ENCODE data around the gene CCDC28B.
A peak's percentile ranks its signal among the peaks of the same experiment; 100 is the strongest.

CCDC28B gene
- long read RNA-seq: 0 reads

DNA sequence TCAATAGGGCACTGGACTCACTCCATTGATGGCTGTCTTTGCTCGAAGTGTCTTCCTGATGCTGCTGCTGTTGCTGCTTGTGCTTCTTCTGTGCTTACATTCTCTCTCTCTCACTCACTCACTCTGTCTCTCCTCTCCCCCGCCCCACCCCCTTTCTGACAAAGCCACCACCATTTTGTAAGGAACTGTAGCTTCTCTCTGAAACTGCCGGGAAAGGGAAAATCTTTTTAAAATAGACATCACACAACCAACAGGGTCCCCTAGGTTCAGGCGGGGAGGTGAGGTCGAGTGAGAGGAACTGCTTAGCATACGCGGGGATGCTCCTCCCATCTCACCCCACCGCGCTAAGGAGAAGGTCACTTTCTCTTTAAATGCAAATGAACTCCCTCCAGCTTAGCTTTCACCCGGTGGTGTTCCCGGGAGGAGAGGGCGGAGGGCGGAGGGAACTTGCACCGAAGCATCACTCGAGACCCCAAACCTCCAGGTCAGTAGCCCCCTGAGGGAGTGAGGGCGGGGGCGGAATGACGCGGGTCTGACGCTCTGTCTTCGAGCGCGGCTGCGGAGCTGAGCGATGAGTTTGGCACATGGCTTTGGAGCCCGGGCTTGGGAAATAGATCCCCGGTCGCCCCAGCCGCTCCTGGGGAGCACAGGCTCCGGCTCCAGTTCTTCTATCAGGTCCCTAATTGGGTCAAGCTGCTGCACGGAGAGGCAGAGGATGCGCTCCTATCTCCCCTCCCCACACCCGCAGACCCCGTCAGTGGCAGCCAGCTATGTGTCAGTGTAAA is at the start of gene CCDC28B:
Gene CCDC28B (plus strand): TSS at position 370 of the 785 bp plus-strand sequence. CDS start 1,341 bp downstream, outside the sequence.
- Histone ChIP-seq H3K4me3 (replicated peaks; ENCODE audit: insufficient read depth, low read length) (peak within 1 kb of the TSS; percentile 42), H3K27me3 (ENCODE audit: insufficient read depth, poor library complexity, severe bottlenecking) (no peaks in the 10 kb centered on the region), H3K27ac (replicated peaks) (no peak within 1 kb of the TSS)
- peak in 1 of 2 experiments; percentile 21 for DNase-seq (ENCODE audit: low read depth in 1 of 2, low spot score in 1 of 2)
- TF ChIP-seq, protein P1, sequence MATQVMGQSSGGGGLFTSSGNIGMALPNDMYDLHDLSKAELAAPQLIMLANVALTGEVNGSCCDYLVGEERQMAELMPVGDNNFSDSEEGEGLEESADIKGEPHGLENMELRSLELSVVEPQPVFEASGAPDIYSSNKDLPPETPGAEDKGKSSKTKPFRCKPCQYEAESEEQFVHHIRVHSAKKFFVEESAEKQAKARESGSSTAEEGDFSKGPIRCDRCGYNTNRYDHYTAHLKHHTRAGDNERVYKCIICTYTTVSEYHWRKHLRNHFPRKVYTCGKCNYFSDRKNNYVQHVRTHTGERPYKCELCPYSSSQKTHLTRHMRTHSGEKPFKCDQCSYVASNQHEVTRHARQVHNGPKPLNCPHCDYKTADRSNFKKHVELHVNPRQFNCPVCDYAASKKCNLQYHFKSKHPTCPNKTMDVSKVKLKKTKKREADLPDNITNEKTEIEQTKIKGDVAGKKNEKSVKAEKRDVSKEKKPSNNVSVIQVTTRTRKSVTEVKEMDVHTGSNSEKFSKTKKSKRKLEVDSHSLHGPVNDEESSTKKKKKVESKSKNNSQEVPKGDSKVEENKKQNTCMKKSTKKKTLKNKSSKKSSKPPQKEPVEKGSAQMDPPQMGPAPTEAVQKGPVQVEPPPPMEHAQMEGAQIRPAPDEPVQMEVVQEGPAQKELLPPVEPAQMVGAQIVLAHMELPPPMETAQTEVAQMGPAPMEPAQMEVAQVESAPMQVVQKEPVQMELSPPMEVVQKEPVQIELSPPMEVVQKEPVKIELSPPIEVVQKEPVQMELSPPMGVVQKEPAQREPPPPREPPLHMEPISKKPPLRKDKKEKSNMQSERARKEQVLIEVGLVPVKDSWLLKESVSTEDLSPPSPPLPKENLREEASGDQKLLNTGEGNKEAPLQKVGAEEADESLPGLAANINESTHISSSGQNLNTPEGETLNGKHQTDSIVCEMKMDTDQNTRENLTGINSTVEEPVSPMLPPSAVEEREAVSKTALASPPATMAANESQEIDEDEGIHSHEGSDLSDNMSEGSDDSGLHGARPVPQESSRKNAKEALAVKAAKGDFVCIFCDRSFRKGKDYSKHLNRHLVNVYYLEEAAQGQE (IDR thresholded peaks at IDR 0.05; ENCODE audit: insufficient replicate concordance, low read depth): no peak
- TF ChIP-seq SPI1 (IDR thresholded peaks at IDR 0.05; ENCODE audit: borderline replicate concordance, low read depth): peak; percentile 22; the same call in 1 of the 2 replicates

DNA sequence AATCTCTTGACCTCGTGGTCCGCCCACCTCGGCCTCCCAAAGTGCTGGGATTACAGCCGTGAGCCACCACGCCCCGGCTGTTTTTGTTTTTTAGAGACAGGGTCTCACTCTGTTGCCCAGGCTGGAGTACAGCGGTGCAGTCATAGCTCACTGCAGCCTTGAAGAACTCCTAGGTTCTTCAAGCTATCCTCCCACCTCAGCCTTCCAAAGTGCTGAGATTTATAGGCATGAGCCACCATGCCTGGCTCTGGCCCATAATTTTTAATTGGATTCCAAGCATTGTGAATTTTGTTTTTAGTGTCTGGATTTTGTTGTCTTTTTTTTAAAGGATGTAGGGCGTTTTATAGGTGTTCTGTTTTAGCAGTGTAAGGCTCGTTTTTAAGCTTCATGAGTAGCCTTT is 49.5 kb upstream of the CCDC28B start:
- no peak overlapping the region for H3K27ac ChIP-seq (replicated peaks)
- DNase-seq (ENCODE audit: low read depth in 1 of 2, low spot score in 1 of 2): no peak
- no peaks in the 10 kb centered on the region for H3K27me3 ChIP-seq (ENCODE audit: insufficient read depth, poor library complexity, severe bottlenecking)
- no peak overlapping the region for H3K4me3 ChIP-seq (replicated peaks; ENCODE audit: insufficient read depth, low read length)
- TF ChIP-seq, protein P1 (IDR thresholded peaks at IDR 0.05; ENCODE audit: insufficient replicate concordance, low read depth): no peak
- TF ChIP-seq POLR2AphosphoS5 (IDR thresholded peaks at IDR 0.05; ENCODE audit: low read depth) (no peak), GABPA (IDR thresholded peaks at IDR 0.05; ENCODE audit: low read depth) (no peak), SPI1 (IDR thresholded peaks at IDR 0.05; ENCODE audit: borderline replicate concordance, low read depth) (no peak)
- TF ChIP-seq, protein P2, sequence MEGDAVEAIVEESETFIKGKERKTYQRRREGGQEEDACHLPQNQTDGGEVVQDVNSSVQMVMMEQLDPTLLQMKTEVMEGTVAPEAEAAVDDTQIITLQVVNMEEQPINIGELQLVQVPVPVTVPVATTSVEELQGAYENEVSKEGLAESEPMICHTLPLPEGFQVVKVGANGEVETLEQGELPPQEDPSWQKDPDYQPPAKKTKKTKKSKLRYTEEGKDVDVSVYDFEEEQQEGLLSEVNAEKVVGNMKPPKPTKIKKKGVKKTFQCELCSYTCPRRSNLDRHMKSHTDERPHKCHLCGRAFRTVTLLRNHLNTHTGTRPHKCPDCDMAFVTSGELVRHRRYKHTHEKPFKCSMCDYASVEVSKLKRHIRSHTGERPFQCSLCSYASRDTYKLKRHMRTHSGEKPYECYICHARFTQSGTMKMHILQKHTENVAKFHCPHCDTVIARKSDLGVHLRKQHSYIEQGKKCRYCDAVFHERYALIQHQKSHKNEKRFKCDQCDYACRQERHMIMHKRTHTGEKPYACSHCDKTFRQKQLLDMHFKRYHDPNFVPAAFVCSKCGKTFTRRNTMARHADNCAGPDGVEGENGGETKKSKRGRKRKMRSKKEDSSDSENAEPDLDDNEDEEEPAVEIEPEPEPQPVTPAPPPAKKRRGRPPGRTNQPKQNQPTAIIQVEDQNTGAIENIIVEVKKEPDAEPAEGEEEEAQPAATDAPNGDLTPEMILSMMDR (IDR thresholded peaks at IDR 0.05; ENCODE audit: insufficient read depth, low read length): no peak

- no peak for DNase-seq (ENCODE audit: low read depth in 1 of 2, low spot score in 1 of 2)
- H3K27me3 ChIP-seq (ENCODE audit: insufficient read depth, poor library complexity, severe bottlenecking): no peaks in the 10 kb centered on the region
- no peak overlapping the region for H3K4me3 ChIP-seq (replicated peaks; ENCODE audit: insufficient read depth, low read length)
- no peak for TF ChIP-seq POLR2AphosphoS5 (IDR thresholded peaks at IDR 0.05; ENCODE audit: low read depth)
- TF ChIP-seq GABPA (IDR thresholded peaks at IDR 0.05; ENCODE audit: low read depth): no peak
- TF ChIP-seq, protein P1 (IDR thresholded peaks at IDR 0.05; ENCODE audit: insufficient replicate concordance, low read depth): no peak
- TF ChIP-seq SPI1 (IDR thresholded peaks at IDR 0.05; ENCODE audit: borderline replicate concordance, low read depth): no peak
- TF ChIP-seq, protein P2 (IDR thresholded peaks at IDR 0.05; ENCODE audit: insufficient read depth, low read length): no peak
- H3K27ac ChIP-seq (replicated peaks): no peak overlapping the region
Observed at GRCh38 chr1:32151319-32151787, 49.0 kb upstream of the CCDC28B start.

Measured in HL-60 (cell line).